ENCODE results near the gene NPTN.

DNA sequence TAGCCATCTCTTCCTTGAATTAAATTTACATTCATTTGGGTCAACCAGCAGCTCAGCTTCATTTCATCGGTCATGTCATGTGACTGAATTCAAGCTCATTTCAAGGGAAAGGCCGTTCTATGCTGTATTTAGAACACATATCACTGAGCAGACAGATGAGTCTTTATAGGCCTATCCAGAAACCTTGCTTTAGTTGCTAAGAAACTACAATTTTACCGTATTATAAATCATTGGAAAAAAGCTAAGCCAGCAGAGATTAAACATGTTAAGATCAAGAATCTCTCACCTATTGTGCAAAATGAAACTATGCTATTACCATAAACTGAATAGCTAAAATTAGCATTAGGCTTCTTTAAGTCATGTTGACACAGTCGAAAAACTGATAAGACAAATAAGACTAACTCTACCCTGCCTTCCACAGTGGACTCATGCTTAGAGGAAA lies 2.2 kb downstream of the NPTN start:
- TF ChIP-seq MED13 (CRISPR knock-in tag; IDR thresholded peaks at IDR 0.05) (no peak), ZSCAN29 (CRISPR knock-in tag; conservative IDR thresholded peaks at IDR 0.05) (no peak), POLR2A (IDR thresholded peaks at IDR 0.05; ENCODE audit: insufficient read depth in 1 of 2, low read depth in 2 of 2, low read length in 2 of 2) (no peak), TGIF2 (CRISPR knock-in tag; IDR thresholded peaks at IDR 0.05) (no peak), MED8 (CRISPR knock-in tag; IDR thresholded peaks at IDR 0.05; ENCODE audit: insufficient replicate concordance) (no peak), ZNF350 (CRISPR knock-in tag; IDR thresholded peaks at IDR 0.05; ENCODE audit: borderline replicate concordance, low read depth) (no peak), ESRRA (CRISPR knock-in tag; IDR thresholded peaks at IDR 0.05; ENCODE audit: low read depth) (no peak), STAT5B (CRISPR knock-in tag; IDR thresholded peaks at IDR 0.05) (no peak), RORA (CRISPR knock-in tag; IDR thresholded peaks at IDR 0.05) (no peak), ZNF121 (CRISPR knock-in tag; IDR thresholded peaks at IDR 0.05) (no peak), RAD21 (CRISPR knock-in tag; IDR thresholded peaks at IDR 0.05) (no peak), ZNF569 (CRISPR knock-in tag; IDR thresholded peaks at IDR 0.05; ENCODE audit: borderline replicate concordance) (no peak), HNF4G (IDR thresholded peaks at IDR 0.05; ENCODE audit: borderline replicate concordance, low read depth, low read length) (no peak), HNF4G (CRISPR knock-in tag; IDR thresholded peaks at IDR 0.05; ENCODE audit: borderline replicate concordance, low read depth) (no peak)
- TF ChIP-seq, protein P1, sequence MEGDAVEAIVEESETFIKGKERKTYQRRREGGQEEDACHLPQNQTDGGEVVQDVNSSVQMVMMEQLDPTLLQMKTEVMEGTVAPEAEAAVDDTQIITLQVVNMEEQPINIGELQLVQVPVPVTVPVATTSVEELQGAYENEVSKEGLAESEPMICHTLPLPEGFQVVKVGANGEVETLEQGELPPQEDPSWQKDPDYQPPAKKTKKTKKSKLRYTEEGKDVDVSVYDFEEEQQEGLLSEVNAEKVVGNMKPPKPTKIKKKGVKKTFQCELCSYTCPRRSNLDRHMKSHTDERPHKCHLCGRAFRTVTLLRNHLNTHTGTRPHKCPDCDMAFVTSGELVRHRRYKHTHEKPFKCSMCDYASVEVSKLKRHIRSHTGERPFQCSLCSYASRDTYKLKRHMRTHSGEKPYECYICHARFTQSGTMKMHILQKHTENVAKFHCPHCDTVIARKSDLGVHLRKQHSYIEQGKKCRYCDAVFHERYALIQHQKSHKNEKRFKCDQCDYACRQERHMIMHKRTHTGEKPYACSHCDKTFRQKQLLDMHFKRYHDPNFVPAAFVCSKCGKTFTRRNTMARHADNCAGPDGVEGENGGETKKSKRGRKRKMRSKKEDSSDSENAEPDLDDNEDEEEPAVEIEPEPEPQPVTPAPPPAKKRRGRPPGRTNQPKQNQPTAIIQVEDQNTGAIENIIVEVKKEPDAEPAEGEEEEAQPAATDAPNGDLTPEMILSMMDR (CRISPR knock-in tag; IDR thresholded peaks at IDR 0.05): no peak

All from HepG2 (cell line).